ENCODE measurements around the gene FAM114A1. TPM values are rescaled to one million over a fixed set of nuclear protein-coding genes. Genes with fewer than 3 reads are reported as not detected.

Gene FAM114A1
- polyA plus RNA-seq, 1 donor from 2014 or later, result not detected

DNA sequence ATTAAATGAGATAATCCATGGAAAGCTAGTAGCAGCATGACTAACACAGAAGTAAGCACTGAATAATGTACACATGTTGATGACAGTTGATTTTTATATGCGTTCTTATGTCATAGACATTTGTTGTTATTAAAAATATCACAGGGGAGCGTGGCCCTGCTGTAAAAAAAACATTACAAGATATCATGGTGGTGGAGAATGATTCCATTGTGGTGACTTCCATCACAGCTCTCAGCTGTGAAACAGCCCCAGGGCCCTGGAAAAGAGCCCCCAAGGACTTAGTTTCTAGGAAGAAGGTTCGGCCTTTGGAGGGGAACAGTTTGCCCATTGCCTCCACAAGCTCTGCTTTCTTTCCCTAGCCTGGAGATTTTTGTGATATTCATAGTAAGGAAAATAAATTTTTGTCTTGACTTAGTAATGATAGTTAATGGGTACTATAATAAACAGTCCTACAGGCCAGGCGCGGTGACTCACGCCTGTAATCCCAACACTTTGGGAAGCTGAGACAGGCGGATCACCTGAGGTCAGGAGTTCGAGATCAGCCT is 49.9 kb downstream of the FAM114A1 start:
- Histone ChIP-seq H2AFZ (ENCODE audit: low read depth, low read length) (no peak overlapping the region), H3K79me2 (replicated peaks; ENCODE audit: insufficient read depth, low read length) (no peaks in the 10 kb centered on the region), H3K4me2 (ENCODE audit: low read length) (no peak overlapping the region), H3K9me2 (ENCODE audit: insufficient read depth, low read length) (no peaks in the 10 kb centered on the region), H3K36me3 (ENCODE audit: insufficient read depth, low read length) (no peaks in the 10 kb centered on the region), H4K20me1 (ENCODE audit: insufficient read depth) (no peaks in the 10 kb centered on the region), H3K27ac (ENCODE audit: low read length) (no peak overlapping the region), H3K4me3 (ENCODE audit: low read length) (no peak overlapping the region), H3K9ac (ENCODE audit: low read length) (no peak overlapping the region), H3K27me3 (ENCODE audit: insufficient read depth, low read depth, low read length) (no peaks in the 10 kb centered on the region), H3F3A (ENCODE audit: insufficient read depth, low read length, poor library complexity, severe bottlenecking) (no peaks in the 10 kb centered on the region), H3K9me3 (ENCODE audit: low read length) (no peaks in the 10 kb centered on the region)
- TF ChIP-seq SMC3 (conservative IDR thresholded peaks at IDR 0.05; ENCODE audit: poor library complexity) (no peak), POLR2AphosphoS5 (IDR thresholded peaks at IDR 0.05) (no peak)

DNA sequence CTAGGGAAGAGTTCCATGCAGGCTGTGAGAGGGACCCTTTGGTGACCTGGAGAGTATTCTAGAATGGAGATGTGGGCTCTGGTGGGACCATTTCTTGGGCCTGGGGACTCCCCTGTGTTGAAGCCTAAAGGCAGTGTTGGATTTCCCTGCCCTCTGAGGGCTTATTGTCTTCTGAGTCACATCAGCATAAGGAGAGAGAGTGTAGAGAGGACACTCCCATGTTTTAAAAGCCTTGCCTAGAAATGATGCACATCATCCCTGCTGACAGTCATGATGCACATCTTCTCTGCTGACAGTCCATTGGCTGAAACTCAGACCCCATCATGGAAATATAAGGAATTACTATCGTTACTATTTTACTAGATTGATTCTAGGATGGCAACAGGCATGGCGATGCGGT is 51.9 kb downstream of the FAM114A1 start:
- H3K4me2 ChIP-seq (ENCODE audit: low read length), result no peak overlapping the region
- no peak overlapping the region for H3K9ac ChIP-seq (ENCODE audit: low read length)
- H4K20me1 ChIP-seq (ENCODE audit: insufficient read depth), result no peaks in the 10 kb centered on the region
- H3K4me3 ChIP-seq (ENCODE audit: low read length), result no peak overlapping the region
- TF ChIP-seq, protein P1, sequence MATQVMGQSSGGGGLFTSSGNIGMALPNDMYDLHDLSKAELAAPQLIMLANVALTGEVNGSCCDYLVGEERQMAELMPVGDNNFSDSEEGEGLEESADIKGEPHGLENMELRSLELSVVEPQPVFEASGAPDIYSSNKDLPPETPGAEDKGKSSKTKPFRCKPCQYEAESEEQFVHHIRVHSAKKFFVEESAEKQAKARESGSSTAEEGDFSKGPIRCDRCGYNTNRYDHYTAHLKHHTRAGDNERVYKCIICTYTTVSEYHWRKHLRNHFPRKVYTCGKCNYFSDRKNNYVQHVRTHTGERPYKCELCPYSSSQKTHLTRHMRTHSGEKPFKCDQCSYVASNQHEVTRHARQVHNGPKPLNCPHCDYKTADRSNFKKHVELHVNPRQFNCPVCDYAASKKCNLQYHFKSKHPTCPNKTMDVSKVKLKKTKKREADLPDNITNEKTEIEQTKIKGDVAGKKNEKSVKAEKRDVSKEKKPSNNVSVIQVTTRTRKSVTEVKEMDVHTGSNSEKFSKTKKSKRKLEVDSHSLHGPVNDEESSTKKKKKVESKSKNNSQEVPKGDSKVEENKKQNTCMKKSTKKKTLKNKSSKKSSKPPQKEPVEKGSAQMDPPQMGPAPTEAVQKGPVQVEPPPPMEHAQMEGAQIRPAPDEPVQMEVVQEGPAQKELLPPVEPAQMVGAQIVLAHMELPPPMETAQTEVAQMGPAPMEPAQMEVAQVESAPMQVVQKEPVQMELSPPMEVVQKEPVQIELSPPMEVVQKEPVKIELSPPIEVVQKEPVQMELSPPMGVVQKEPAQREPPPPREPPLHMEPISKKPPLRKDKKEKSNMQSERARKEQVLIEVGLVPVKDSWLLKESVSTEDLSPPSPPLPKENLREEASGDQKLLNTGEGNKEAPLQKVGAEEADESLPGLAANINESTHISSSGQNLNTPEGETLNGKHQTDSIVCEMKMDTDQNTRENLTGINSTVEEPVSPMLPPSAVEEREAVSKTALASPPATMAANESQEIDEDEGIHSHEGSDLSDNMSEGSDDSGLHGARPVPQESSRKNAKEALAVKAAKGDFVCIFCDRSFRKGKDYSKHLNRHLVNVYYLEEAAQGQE (IDR thresholded peaks at IDR 0.05; ENCODE audit: borderline replicate concordance), result no peak
- TF ChIP-seq, protein P2, sequence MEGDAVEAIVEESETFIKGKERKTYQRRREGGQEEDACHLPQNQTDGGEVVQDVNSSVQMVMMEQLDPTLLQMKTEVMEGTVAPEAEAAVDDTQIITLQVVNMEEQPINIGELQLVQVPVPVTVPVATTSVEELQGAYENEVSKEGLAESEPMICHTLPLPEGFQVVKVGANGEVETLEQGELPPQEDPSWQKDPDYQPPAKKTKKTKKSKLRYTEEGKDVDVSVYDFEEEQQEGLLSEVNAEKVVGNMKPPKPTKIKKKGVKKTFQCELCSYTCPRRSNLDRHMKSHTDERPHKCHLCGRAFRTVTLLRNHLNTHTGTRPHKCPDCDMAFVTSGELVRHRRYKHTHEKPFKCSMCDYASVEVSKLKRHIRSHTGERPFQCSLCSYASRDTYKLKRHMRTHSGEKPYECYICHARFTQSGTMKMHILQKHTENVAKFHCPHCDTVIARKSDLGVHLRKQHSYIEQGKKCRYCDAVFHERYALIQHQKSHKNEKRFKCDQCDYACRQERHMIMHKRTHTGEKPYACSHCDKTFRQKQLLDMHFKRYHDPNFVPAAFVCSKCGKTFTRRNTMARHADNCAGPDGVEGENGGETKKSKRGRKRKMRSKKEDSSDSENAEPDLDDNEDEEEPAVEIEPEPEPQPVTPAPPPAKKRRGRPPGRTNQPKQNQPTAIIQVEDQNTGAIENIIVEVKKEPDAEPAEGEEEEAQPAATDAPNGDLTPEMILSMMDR (IDR thresholded peaks at IDR 0.05; ENCODE audit: poor library complexity, severe bottlenecking), result no peak
- no peaks in the 10 kb centered on the region for H3K36me3 ChIP-seq (ENCODE audit: insufficient read depth, low read length)
- no peaks in the 10 kb centered on the region for H3K27me3 ChIP-seq (ENCODE audit: insufficient read depth, low read depth, low read length)
- no peaks in the 10 kb centered on the region for H3K79me2 ChIP-seq (replicated peaks; ENCODE audit: insufficient read depth, low read length)
- no peaks in the 10 kb centered on the region for H3K9me3 ChIP-seq (ENCODE audit: low read length)
- no peak overlapping the region for H2AFZ ChIP-seq (ENCODE audit: low read depth, low read length)
- H3K9me2 ChIP-seq (ENCODE audit: insufficient read depth, low read length), result no peaks in the 10 kb centered on the region
- no peak overlapping the region for H3K27ac ChIP-seq (ENCODE audit: low read length)
- H3F3A ChIP-seq (ENCODE audit: insufficient read depth, low read length, poor library complexity, severe bottlenecking), result no peaks in the 10 kb centered on the region

DNA sequence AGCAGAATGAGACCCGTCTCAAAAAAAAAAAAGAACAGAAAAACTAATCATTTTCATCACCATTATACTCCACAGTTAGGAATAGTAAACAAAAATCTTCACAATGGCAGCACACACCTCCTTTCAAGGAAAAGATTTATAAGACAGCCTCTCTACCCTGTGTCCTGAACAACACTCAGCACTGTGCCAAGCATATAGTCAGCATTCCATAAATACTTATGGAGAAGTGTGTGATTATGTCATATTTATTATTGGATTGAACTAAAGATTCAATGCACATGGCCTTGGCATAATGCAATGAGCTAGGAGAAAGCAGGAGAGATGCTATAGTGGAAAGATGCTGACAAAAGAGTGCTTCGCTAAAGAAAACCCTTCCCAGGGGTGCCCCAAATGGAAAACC is 52.6 kb downstream of the FAM114A1 start:
- no peaks in the 10 kb centered on the region for H3K27me3 ChIP-seq (ENCODE audit: insufficient read depth, low read depth, low read length)
- no peak overlapping the region for H3K4me2 ChIP-seq (ENCODE audit: low read length)
- H3K9me2 ChIP-seq (ENCODE audit: insufficient read depth, low read length), result no peaks in the 10 kb centered on the region
- TF ChIP-seq TAF1 (IDR thresholded peaks at IDR 0.05; ENCODE audit: low read depth) (no peak), EZH2 (IDR thresholded peaks at IDR 0.05; ENCODE audit: borderline replicate concordance, insufficient read depth, low read length, poor library complexity, severe bottlenecking) (no peak), MXI1 (conservative IDR thresholded peaks at IDR 0.05; ENCODE audit: poor library complexity, severe bottlenecking) (no peak), POLR2AphosphoS5 (IDR thresholded peaks at IDR 0.05) (no peak), EP300 (conservative IDR thresholded peaks at IDR 0.05; ENCODE audit: poor library complexity, severe bottlenecking) (no peak), RAD21 (conservative IDR thresholded peaks at IDR 0.05) (no peak)
- TF ChIP-seq, protein P2 (IDR thresholded peaks at IDR 0.05; ENCODE audit: poor library complexity, severe bottlenecking), result no peak
- no peaks in the 10 kb centered on the region for H3F3A ChIP-seq (ENCODE audit: insufficient read depth, low read length, poor library complexity, severe bottlenecking)
- no peak overlapping the region for H3K4me3 ChIP-seq (ENCODE audit: low read length)
- no peaks in the 10 kb centered on the region for H3K36me3 ChIP-seq (ENCODE audit: insufficient read depth, low read length)
- no peak overlapping the region for H3K9ac ChIP-seq (ENCODE audit: low read length)
- no peaks in the 10 kb centered on the region for H4K20me1 ChIP-seq (ENCODE audit: insufficient read depth)
- H3K9me3 ChIP-seq (ENCODE audit: low read length), result no peaks in the 10 kb centered on the region
- no peaks in the 10 kb centered on the region for H3K79me2 ChIP-seq (replicated peaks; ENCODE audit: insufficient read depth, low read length)
- H2AFZ ChIP-seq (ENCODE audit: low read depth, low read length), result no peak overlapping the region
- no peak overlapping the region for H3K27ac ChIP-seq (ENCODE audit: low read length)
